ENCODE results near the gene PISD. TPM values are rescaled to one million over a fixed set of nuclear protein-coding genes. Genes with fewer than 3 reads are reported as not detected.

PISD gene
- total and polyA plus RNA-seq, 2 of the 8 experiments (the other 6 are each of a cell fraction or from before 2014, with no cell fraction given): 47.8 to 48.2 TPM

DNA sequence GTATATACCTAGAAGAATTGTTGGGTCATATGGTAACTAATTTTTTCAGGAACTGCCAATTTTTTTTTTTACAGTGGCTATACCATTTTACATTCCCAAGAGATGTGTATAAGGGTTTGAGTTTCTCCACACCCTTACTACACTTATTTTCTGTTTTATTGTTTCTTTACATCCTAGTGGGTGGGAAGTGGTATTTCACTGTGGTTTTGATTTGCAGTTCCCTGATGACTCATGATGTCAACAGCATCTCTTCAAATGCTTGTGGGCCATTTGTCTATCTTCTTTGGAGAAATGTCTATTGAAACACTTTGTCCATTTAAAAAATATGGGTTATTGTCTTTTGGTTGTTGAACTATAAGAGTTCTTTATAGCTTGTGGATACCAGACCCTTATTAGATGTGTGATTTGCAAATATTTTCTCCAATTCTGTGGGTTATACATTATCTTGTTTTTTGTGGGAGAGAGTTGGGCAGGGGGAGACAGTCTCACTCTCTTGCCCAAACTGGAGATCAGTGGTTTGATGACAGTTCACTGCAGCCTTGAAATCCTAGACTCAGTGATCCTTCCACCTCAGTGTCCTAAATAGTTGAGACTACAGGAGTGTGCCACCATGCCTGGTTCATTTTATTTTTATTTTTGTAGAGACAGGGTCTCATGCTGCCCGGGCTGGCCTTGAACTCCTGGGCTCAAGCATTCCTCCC lies 30.3 kb upstream of the PISD start (continued):
- TF ChIP-seq CTCF (IDR thresholded peaks at IDR 0.05; ENCODE audit: control extremely low read depth in 1 of 3, insufficient read depth in 1 of 3, low read depth in 1 of 3, low read length in 3 of 3) (no peak), CHD2 (IDR thresholded peaks at IDR 0.05; ENCODE audit: low read length) (no peak), SUZ12 (IDR thresholded peaks at IDR 0.05; ENCODE audit: low read length) (no peak), CTBP2 (IDR thresholded peaks at IDR 0.05; ENCODE audit: borderline replicate concordance, insufficient read depth, insufficient read length, low read length) (no peak)

All from H1 (cell line).